Measurements from ENCODE around the gene BCL6B. TPM values are rescaled to one million over a fixed set of nuclear protein-coding genes. Genes with fewer than 3 reads are reported as not detected.

BCL6B gene
- total RNA-seq (2022; extraction: Qiagen RNA extraction) = not detected in 5 replicates

GRCh38 chr17:7022781-7023571, at the start of gene BCL6B:
Gene BCL6B (plus strand): TSS chr17:7023050. CDS start chr17:7023672, 622 bp downstream.

GRCh38 chr17:6995500-6996255, 27.2 kb upstream of the BCL6B start, which contains the start of gene ALOX12:
Gene ALOX12 (plus strand): TSS chr17:6996049. CDS start chr17:6996118, 69 bp downstream.

GRCh38 chr17:7035591-7036368, 12.9 kb downstream of the BCL6B start, which contains the start of gene SLC16A13:
Gene SLC16A13 (plus strand): TSS chr17:7036015. CDS start chr17:7036383, 368 bp downstream.

GRCh38 chr17:7043497-7044198, 20.8 kb downstream of the BCL6B start, which contains the start of gene SLC16A11:
Gene SLC16A11 (minus strand): TSS chr17:7044092. CDS start chr17:7043513, 579 bp downstream.

Other genes with a start within 250 kb of the BCL6B start
- gene FBXO39, start 246.8 kb upstream of the BCL6B start, total RNA-seq (2022; extraction: Qiagen RNA extraction) = not detected in 5 replicates
- 0.04 to 0.23 TPM (median 0.07 TPM) in 4 of 5 replicates, not detected in the other for gene TEKT1, start 191.3 kb upstream of the BCL6B start, total RNA-seq (2022; extraction: Qiagen RNA extraction)
- not detected in 5 replicates for gene ALOX12, start 27.0 kb upstream of the BCL6B start, total RNA-seq (2022; extraction: Qiagen RNA extraction)
- 415 to 498 TPM (median 447 TPM) in 5 replicates for gene RNASEK, start 10.4 kb upstream of the BCL6B start, total RNA-seq (2022; extraction: Qiagen RNA extraction)
- gene SLC16A13, start 13.0 kb downstream of the BCL6B start, total RNA-seq (2022; extraction: Qiagen RNA extraction) = 7.4 to 9.1 TPM (median 8.8 TPM) in 5 replicates
- not detected in 5 replicates for gene SLC16A11, start 21.0 kb downstream of the BCL6B start, total RNA-seq (2022; extraction: Qiagen RNA extraction)
- not detected in 5 replicates for gene CLEC10A, start 57.2 kb downstream of the BCL6B start, total RNA-seq (2022; extraction: Qiagen RNA extraction)
- 0.19 TPM in 1 of 5 replicates, not detected in the others for gene ASGR2, start 91.8 kb downstream of the BCL6B start, total RNA-seq (2022; extraction: Qiagen RNA extraction)
- 0.77 to 1.3 TPM (median 1.0 TPM) in 5 replicates for gene ASGR1, start 156.3 kb downstream of the BCL6B start, total RNA-seq (2022; extraction: Qiagen RNA extraction)
- 6.2 to 7.8 TPM (median 6.7 TPM) in 5 replicates for gene DLG4, start 196.8 kb downstream of the BCL6B start, total RNA-seq (2022; extraction: Qiagen RNA extraction)
- 329 to 477 TPM (median 426 TPM) in 5 replicates for gene ACADVL, start 196.9 kb downstream of the BCL6B start, total RNA-seq (2022; extraction: Qiagen RNA extraction)
- 30.2 to 44.4 TPM (median 41.9 TPM) in 5 replicates for gene DVL2, start 211.5 kb downstream of the BCL6B start, total RNA-seq (2022; extraction: Qiagen RNA extraction)
- gene PHF23, start 216.4 kb downstream of the BCL6B start, total RNA-seq (2022; extraction: Qiagen RNA extraction) = 86.3 to 101 TPM (median 94.7 TPM) in 5 replicates
- 638 to 781 TPM (median 668 TPM) in 5 replicates for gene GABARAP, start 219.4 kb downstream of the BCL6B start, total RNA-seq (2022; extraction: Qiagen RNA extraction)
- gene CTDNEP1, start 228.7 kb downstream of the BCL6B start, total RNA-seq (2022; extraction: Qiagen RNA extraction) = 213 to 239 TPM (median 227 TPM) in 5 replicates
- gene ELP5, start 229.2 kb downstream of the BCL6B start, total RNA-seq (2022; extraction: Qiagen RNA extraction) = 128 to 149 TPM (median 131 TPM) in 5 replicates
- gene CLDN7, start 239.4 kb downstream of the BCL6B start, total RNA-seq (2022; extraction: Qiagen RNA extraction) = 1.5 to 3.0 TPM (median 2.0 TPM) in 5 replicates